ENCODE data around the gene MAP3K7CL.

The MAP3K7CL gene

GRCh38 chr21:29130270-29130969 is at the start of gene MAP3K7CL:
TSS of gene MAP3K7CL (plus strand) at chr21:29130644. CDS start at chr21:29133345, 2,701 bp downstream.
- no peak for DNase-seq

GRCh38 chr21:29082046-29082815 is 48.2 kb upstream of the MAP3K7CL start:
- no peak for DNase-seq

- DNase-seq = no peak
Measured at GRCh38 chr21:29083306-29083705, 47.1 kb upstream of the MAP3K7CL start.

GRCh38 chr21:29084372-29084771 is 46.1 kb upstream of the MAP3K7CL start:
- no peak for DNase-seq

- DNase-seq = no peak
Measured at GRCh38 chr21:29085106-29085752, 45.2 kb upstream of the MAP3K7CL start.

GRCh38 chr21:29091033-29091432 is 39.4 kb upstream of the MAP3K7CL start:
- no peak for DNase-seq

- no peak for DNase-seq
Measured at GRCh38 chr21:29092102-29092959, 38.1 kb upstream of the MAP3K7CL start.

GRCh38 chr21:29096218-29097015 is 34.0 kb upstream of the MAP3K7CL start:
- DNase-seq = no peak

GRCh38 chr21:29098156-29098555 is 32.3 kb upstream of the MAP3K7CL start:
- no peak for DNase-seq

- no peak for DNase-seq
Measured at GRCh38 chr21:29102791-29103257, 27.6 kb upstream of the MAP3K7CL start.

GRCh38 chr21:29104239-29104708 is 26.2 kb upstream of the MAP3K7CL start:
- DNase-seq = no peak

- no peak for DNase-seq
Measured at GRCh38 chr21:29105218-29105617, 25.2 kb upstream of the MAP3K7CL start.

- no peak for DNase-seq
Measured at GRCh38 chr21:29114765-29115500, 15.5 kb upstream of the MAP3K7CL start.

- no peak for DNase-seq
Measured at GRCh38 chr21:29115899-29116298, 14.5 kb upstream of the MAP3K7CL start.

- DNase-seq = no peak
Measured at GRCh38 chr21:29117372-29117955, 13.0 kb upstream of the MAP3K7CL start.

GRCh38 chr21:29121759-29122158 is 8.7 kb upstream of the MAP3K7CL start:
- DNase-seq = no peak

- no peak for DNase-seq
Measured at GRCh38 chr21:29124645-29125044, 5.8 kb upstream of the MAP3K7CL start.

GRCh38 chr21:29125191-29125590 is 5.3 kb upstream of the MAP3K7CL start:
- no peak for DNase-seq

GRCh38 chr21:29125979-29126378 is 4.5 kb upstream of the MAP3K7CL start:
- DNase-seq = no peak

- no peak for DNase-seq
Measured at GRCh38 chr21:29133241-29133640, 2.8 kb downstream of the MAP3K7CL start.

- DNase-seq = no peak
Measured at GRCh38 chr21:29133796-29134195, 3.4 kb downstream of the MAP3K7CL start.

Measured in stimulated activated CD4-positive, alpha-beta T cell treated with anti-CD3 and anti-CD28 coated beads, Interleukin-1b, Interleukin-23, amount 100 ng/mL, for 48 hours (primary cell).